Measurements from ENCODE around the gene SPRYD7. TPM values are rescaled to one million over a fixed set of nuclear protein-coding genes. Genes with fewer than 3 reads are reported as not detected.

SPRYD7 gene
- total and polyA plus RNA-seq, 2 of the 8 experiments (the other 6 are each of a cell fraction or from before 2014, with no cell fraction given): 1.1 to 3.1 TPM

GRCh38 chr13:49975826-49976225, 39.7 kb upstream of the SPRYD7 start:
- no peak overlapping the region for H3K56ac ChIP-seq (replicated peaks; ENCODE audit: insufficient read length, low read depth, low read length)
- ChIA-PET CTCF (ENCODE audit: partially characterized antibody) (interaction anchor here (0.7 to 5.9 kb wide), 31 partner anchors 8 to 989 kb away, joined by 3 to 72 read pairs (median 4); partner anchors contain the start of gene TRIM13), POLR2A (ENCODE audit: partially characterized antibody) (no interaction called here)
- H2BK12ac ChIP-seq (ENCODE audit: low read depth, low read length): no peak overlapping the region
- H3K18ac ChIP-seq (ENCODE audit: extremely low read depth, low read length): no peak overlapping the region
- H2BK5ac ChIP-seq (ENCODE audit: low read depth, low read length): no peak overlapping the region
- H3K23me2 ChIP-seq (ENCODE audit: low read depth, low read length): no peaks in the 10 kb centered on the region
- no peak overlapping the region for H3K4me3 ChIP-seq (ENCODE audit: extremely low read depth in 1 of 4, insufficient read depth in 2 of 4, low read depth in 3 of 4, low read length in 4 of 4)
- WGBS, 2 experiments (ENCODE audit: extremely low coverage in 1 of 2, insufficient coverage in 1 of 2, insufficient read length in 1 of 2, insufficient replicate concordance in 2 of 2, low coverage in 1 of 2, low lambda C conversion rate in 2 of 2, missing lambda C conversion rate in 1 of 2): 88% methylated on average over 1 of the region's 1 CpG; no CpG with 5 or more reads in 1 of the 2 experiments
- H4K5ac ChIP-seq (ENCODE audit: insufficient read length, low read depth, low read length): no peak overlapping the region
- no peak overlapping the region for H2AFZ ChIP-seq (ENCODE audit: low read length)
- FAIRE-seq (no peak), DNase-seq (ENCODE audit: low read depth in 1 of 2, low spot score in 2 of 2) (no peak)
- H3K9ac ChIP-seq (replicated peaks in 1 of 4; ENCODE audit: extremely low read depth in 1 of 4, low read depth in 3 of 4, low read length in 3 of 4): no peak overlapping the region
- H3K23ac ChIP-seq (ENCODE audit: insufficient read length): no peak overlapping the region
- no peaks in the 10 kb centered on the region for H4K20me1 ChIP-seq (replicated peaks in 1 of 2; ENCODE audit: control insufficient read depth in 1 of 2, insufficient read depth in 2 of 2, low read length in 2 of 2)
- no peak overlapping the region for H3K14ac ChIP-seq (ENCODE audit: insufficient read length)
- no peak overlapping the region for H2BK20ac ChIP-seq (ENCODE audit: low read length)
- no peak overlapping the region for H2BK120ac ChIP-seq (replicated peaks; ENCODE audit: low read depth, low read length)
- H3K36me3 ChIP-seq (ENCODE audit: control insufficient read depth in 2 of 4, insufficient read depth in 4 of 4, low read length in 3 of 4): no peaks in the 10 kb centered on the region
- no peak overlapping the region for H2BK15ac ChIP-seq (ENCODE audit: low read length)
- H3K27ac ChIP-seq (ENCODE audit: low read depth, low read length): no peak overlapping the region
- no peak overlapping the region for H3K4ac ChIP-seq (replicated peaks; ENCODE audit: insufficient read length, low read depth, low read length)
- H3K27me3 ChIP-seq (replicated peaks in 1 of 4; ENCODE audit: control insufficient read depth in 3 of 4, extremely low read depth in 1 of 4, insufficient read depth in 3 of 4, low read length in 3 of 4): no peaks in the 10 kb centered on the region
- TF ChIP-seq TBP (IDR thresholded peaks at IDR 0.05; ENCODE audit: low read depth, low read length) (no peak), EGR1 (IDR thresholded peaks at IDR 0.05; ENCODE audit: borderline replicate concordance, low read depth, low read length) (no peak), SP4 (IDR thresholded peaks at IDR 0.05; ENCODE audit: low read length) (no peak), GTF2F1 (IDR thresholded peaks at IDR 0.05; ENCODE audit: borderline replicate concordance, low read depth, low read length) (no peak), BACH1 (IDR thresholded peaks at IDR 0.05; ENCODE audit: low read length) (no peak), SAP30 (IDR thresholded peaks at IDR 0.05; ENCODE audit: insufficient read depth, insufficient replicate concordance, low read length) (no peak), CTBP2 (IDR thresholded peaks at IDR 0.05; ENCODE audit: borderline replicate concordance, insufficient read depth, insufficient read length, low read length) (no peak), KDM5A (IDR thresholded peaks at IDR 0.05; ENCODE audit: low read length) (no peak), TAF1 (IDR thresholded peaks at IDR 0.05; ENCODE audit: low read depth, low read length) (no peak)
- TF ChIP-seq, protein P1, sequence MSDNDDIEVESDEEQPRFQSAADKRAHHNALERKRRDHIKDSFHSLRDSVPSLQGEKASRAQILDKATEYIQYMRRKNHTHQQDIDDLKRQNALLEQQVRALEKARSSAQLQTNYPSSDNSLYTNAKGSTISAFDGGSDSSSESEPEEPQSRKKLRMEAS (IDR thresholded peaks at IDR 0.05): no peak
- TF ChIP-seq, protein P2, sequence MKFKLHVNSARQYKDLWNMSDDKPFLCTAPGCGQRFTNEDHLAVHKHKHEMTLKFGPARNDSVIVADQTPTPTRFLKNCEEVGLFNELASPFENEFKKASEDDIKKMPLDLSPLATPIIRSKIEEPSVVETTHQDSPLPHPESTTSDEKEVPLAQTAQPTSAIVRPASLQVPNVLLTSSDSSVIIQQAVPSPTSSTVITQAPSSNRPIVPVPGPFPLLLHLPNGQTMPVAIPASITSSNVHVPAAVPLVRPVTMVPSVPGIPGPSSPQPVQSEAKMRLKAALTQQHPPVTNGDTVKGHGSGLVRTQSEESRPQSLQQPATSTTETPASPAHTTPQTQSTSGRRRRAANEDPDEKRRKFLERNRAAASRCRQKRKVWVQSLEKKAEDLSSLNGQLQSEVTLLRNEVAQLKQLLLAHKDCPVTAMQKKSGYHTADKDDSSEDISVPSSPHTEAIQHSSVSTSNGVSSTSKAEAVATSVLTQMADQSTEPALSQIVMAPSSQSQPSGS (IDR thresholded peaks at IDR 0.05; ENCODE audit: low read length): no peak
- H3K79me1 ChIP-seq (ENCODE audit: low read depth, low read length): no peaks in the 10 kb centered on the region
- H3K4me1 ChIP-seq (replicated peaks in 1 of 4; ENCODE audit: control insufficient read depth in 3 of 4, insufficient read depth in 4 of 4, low read length in 3 of 4): no peaks in the 10 kb centered on the region
- H4K8ac ChIP-seq (ENCODE audit: extremely low read depth, insufficient read depth, low read length): no peak overlapping the region
- H3K9me3 ChIP-seq (ENCODE audit: insufficient read depth in 2 of 2, low read depth in 1 of 2, low read length in 1 of 2): no peaks in the 10 kb centered on the region
- H3K79me2 ChIP-seq (ENCODE audit: control insufficient read depth in 1 of 2, insufficient read depth in 2 of 2, low read length in 2 of 2): no peaks in the 10 kb centered on the region
- no peak overlapping the region for H2AK5ac ChIP-seq (ENCODE audit: low read depth, low read length)
- H3K4me2 ChIP-seq (ENCODE audit: insufficient read depth in 1 of 2, low read depth in 2 of 2, low read length in 2 of 2): no peak overlapping the region
- no peak overlapping the region for H4K91ac ChIP-seq (replicated peaks; ENCODE audit: insufficient read length, low read length)

Measured in H1 (cell line).